Measurements from ENCODE around the gene SETMAR. TPM values are rescaled to one million over a fixed set of nuclear protein-coding genes. Genes with fewer than 3 reads are reported as not detected.

The SETMAR gene
- total and polyA plus RNA-seq, 2 of the 4 experiments (the other 2 are of a cell fraction): 12.7 to 18.1 TPM

DNA sequence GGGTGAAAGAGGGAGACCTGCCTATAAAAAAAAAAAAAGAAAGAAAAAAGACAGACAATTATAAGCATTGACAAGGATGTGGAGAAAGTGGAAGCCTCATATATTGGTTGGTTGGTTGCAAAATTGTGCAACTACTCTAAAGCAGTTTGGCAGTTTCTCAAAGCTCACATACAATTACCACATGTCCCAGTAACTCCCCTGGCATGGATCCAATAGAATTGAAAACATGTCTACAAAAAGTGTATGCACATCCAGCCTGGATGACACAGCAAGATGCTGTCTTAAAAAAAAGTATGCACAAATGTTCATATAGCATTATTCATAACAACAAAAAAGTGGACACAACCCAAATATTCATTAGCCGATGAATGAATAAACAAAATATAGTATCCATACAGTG is 19.5 kb downstream of the SETMAR start:
- peak; percentile 81 for DNase-seq
- no peak overlapping the region for H3K14ac ChIP-seq (replicated peaks; ENCODE audit: low read depth, low read length)
- H3K4me1 ChIP-seq (ENCODE audit: control insufficient read depth, insufficient read depth, low read length): peaks cover 8% of the 10 kb centered on the region
- no peak overlapping the region for H2BK20ac ChIP-seq (ENCODE audit: low read depth, low read length)
- no peak overlapping the region for H2AK9ac ChIP-seq (replicated peaks; ENCODE audit: low read depth, low read length, poor library complexity)
- peak; percentile 74 for TF ChIP-seq CEBPB (IDR thresholded peaks at IDR 0.05; ENCODE audit: low read depth, low read length)
- no peak for TF ChIP-seq POLR2A (IDR thresholded peaks at IDR 0.05; ENCODE audit: low read depth, low read length)
- TF ChIP-seq, protein P1, sequence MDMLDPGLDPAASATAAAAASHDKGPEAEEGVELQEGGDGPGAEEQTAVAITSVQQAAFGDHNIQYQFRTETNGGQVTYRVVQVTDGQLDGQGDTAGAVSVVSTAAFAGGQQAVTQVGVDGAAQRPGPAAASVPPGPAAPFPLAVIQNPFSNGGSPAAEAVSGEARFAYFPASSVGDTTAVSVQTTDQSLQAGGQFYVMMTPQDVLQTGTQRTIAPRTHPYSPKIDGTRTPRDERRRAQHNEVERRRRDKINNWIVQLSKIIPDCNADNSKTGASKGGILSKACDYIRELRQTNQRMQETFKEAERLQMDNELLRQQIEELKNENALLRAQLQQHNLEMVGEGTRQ (IDR thresholded peaks at IDR 0.05; ENCODE audit: low read depth, low read length): no peak
- TF ChIP-seq CHD1 (IDR thresholded peaks at IDR 0.05; ENCODE audit: low read depth, low read length): no peak
- TF ChIP-seq MAZ (IDR thresholded peaks at IDR 0.05; ENCODE audit: borderline replicate concordance, low read depth, low read length): no peak
- TF ChIP-seq ELK1 (IDR thresholded peaks at IDR 0.05; ENCODE audit: borderline replicate concordance, low read depth, low read length): no peak
- TF ChIP-seq RFX5 (IDR thresholded peaks at IDR 0.05; ENCODE audit: low read depth, low read length): no peak
- TF ChIP-seq NFE2L2 (IDR thresholded peaks at IDR 0.05; ENCODE audit: low read depth, low read length): peak; percentile 71; the same call in 1 of the 2 replicates
- TF ChIP-seq SMC3 (IDR thresholded peaks at IDR 0.05; ENCODE audit: low read depth, low read length): no peak
- TF ChIP-seq RAD21 (IDR thresholded peaks at IDR 0.05; ENCODE audit: low read length): no peak
- no peak for TF ChIP-seq MXI1 (IDR thresholded peaks at IDR 0.05; ENCODE audit: borderline replicate concordance, low read depth, low read length)
- TF ChIP-seq, protein P2, sequence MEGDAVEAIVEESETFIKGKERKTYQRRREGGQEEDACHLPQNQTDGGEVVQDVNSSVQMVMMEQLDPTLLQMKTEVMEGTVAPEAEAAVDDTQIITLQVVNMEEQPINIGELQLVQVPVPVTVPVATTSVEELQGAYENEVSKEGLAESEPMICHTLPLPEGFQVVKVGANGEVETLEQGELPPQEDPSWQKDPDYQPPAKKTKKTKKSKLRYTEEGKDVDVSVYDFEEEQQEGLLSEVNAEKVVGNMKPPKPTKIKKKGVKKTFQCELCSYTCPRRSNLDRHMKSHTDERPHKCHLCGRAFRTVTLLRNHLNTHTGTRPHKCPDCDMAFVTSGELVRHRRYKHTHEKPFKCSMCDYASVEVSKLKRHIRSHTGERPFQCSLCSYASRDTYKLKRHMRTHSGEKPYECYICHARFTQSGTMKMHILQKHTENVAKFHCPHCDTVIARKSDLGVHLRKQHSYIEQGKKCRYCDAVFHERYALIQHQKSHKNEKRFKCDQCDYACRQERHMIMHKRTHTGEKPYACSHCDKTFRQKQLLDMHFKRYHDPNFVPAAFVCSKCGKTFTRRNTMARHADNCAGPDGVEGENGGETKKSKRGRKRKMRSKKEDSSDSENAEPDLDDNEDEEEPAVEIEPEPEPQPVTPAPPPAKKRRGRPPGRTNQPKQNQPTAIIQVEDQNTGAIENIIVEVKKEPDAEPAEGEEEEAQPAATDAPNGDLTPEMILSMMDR (conservative IDR thresholded peaks at IDR 0.05; ENCODE audit: low read depth, low read length): no peak
- TF ChIP-seq BHLHE40 (IDR thresholded peaks at IDR 0.05; ENCODE audit: low read depth, low read length): no peak
- H4K91ac ChIP-seq (ENCODE audit: insufficient read depth, low read depth, low read length): no peak overlapping the region
- no peak overlapping the region for H4K5ac ChIP-seq (ENCODE audit: low read depth, low read length)
- H3K4ac ChIP-seq (ENCODE audit: low read depth, low read length): no peak overlapping the region
- H2BK5ac ChIP-seq (ENCODE audit: low read depth, low read length, poor library complexity, severe bottlenecking): no peak overlapping the region
- no peaks in the 10 kb centered on the region for H4K20me1 ChIP-seq (ENCODE audit: insufficient read depth, low read length)
- dilution Hi-C loops (cut with HindIII; ENCODE audit: low sequenced_read_pairs, unreplicated experiment): no loop called here
- in situ Hi-C loops (cut with MboI; ENCODE audit: low sequenced_read_pairs): loop anchor here (25.0 kb wide), 1 partner anchor 740 kb away; no protein-coding TSS in a partner anchor
- H2AFZ ChIP-seq (replicated peaks; ENCODE audit: low read length, poor library complexity): no peak overlapping the region
- H3K27me3 ChIP-seq (ENCODE audit: control insufficient read depth, insufficient read depth, low read length): no peaks in the 10 kb centered on the region
- no peaks in the 10 kb centered on the region for H3K9me3 ChIP-seq (ENCODE audit: control insufficient read depth, insufficient read depth, low read length)
- WGBS, 2 experiments (ENCODE audit: extremely low coverage in 2 of 2, insufficient read length in 1 of 2): no CpG with 5 or more reads among the region's 1 CpG
- H3K56ac ChIP-seq (ENCODE audit: extremely low read depth, insufficient read depth, low read length): no peak overlapping the region
- no peak overlapping the region for H2BK15ac ChIP-seq (ENCODE audit: low read depth, low read length)
- H2BK120ac ChIP-seq (ENCODE audit: low read depth, low read length): no peak overlapping the region
- ChIA-PET POLR2A (ENCODE audit: unreplicated experiment) (no interaction called here), CTCF (no interaction called here)
- no TSS peak for BruUV-seq (replicated peaks)
- peak overlapping the region; percentile 68; the same call in 1 of the 2 replicates for H3K18ac ChIP-seq (ENCODE audit: low read depth, low read length)
- H3K9ac ChIP-seq (ENCODE audit: low read depth, low read length): no peak overlapping the region
- H3K23ac ChIP-seq (ENCODE audit: low read depth, low read length): no peak overlapping the region
- no peaks in the 10 kb centered on the region for H3K9me1 ChIP-seq (ENCODE audit: insufficient read depth, low read length)
- H3K4me2 ChIP-seq (ENCODE audit: low read depth, low read length): no peak overlapping the region; the same call in 1 of the 2 replicates
- intact Hi-C loops (cut with micrococcal nuclease): no loop called here
- no peaks in the 10 kb centered on the region for H3K79me1 ChIP-seq (ENCODE audit: low read depth in 1 of 2, low read length in 2 of 2)
- no peak overlapping the region for H3K4me3 ChIP-seq (ENCODE audit: insufficient read depth, low read depth, low read length)
- peak overlapping the region; percentile 68; the same call in 1 of the 2 replicates for H3K27ac ChIP-seq (ENCODE audit: insufficient read depth, low read length)
- H3K36me3 ChIP-seq (ENCODE audit: control insufficient read depth, insufficient read depth, low read length): no peaks in the 10 kb centered on the region
- no peak overlapping the region for H4K8ac ChIP-seq (ENCODE audit: low read depth in 2 of 2, low read length in 2 of 2)
- H2AK5ac ChIP-seq (ENCODE audit: low read depth, low read length): no peak overlapping the region
- ATAC-seq (ENCODE audit: low read depth): peak; percentile 27

All from IMR-90 (cell line).